Cerebellar nuclear complex (tissue), 1 donor: ENCODE data around the gene KAZN.

Experiments used
- DNase-seq, 2 experiments: peaks; one replicate each; lab custom pipeline; 2025; lab: John Stamatoyannopoulos, UW

The KAZN gene

GRCh38 chr1:14647777-14648176 is 49.3 kb downstream of the KAZN start:
- DNase-seq, result no peak

- DNase-seq, result no peak
Observed at GRCh38 chr1:14648391-14648790, 49.9 kb downstream of the KAZN start.

DNA sequence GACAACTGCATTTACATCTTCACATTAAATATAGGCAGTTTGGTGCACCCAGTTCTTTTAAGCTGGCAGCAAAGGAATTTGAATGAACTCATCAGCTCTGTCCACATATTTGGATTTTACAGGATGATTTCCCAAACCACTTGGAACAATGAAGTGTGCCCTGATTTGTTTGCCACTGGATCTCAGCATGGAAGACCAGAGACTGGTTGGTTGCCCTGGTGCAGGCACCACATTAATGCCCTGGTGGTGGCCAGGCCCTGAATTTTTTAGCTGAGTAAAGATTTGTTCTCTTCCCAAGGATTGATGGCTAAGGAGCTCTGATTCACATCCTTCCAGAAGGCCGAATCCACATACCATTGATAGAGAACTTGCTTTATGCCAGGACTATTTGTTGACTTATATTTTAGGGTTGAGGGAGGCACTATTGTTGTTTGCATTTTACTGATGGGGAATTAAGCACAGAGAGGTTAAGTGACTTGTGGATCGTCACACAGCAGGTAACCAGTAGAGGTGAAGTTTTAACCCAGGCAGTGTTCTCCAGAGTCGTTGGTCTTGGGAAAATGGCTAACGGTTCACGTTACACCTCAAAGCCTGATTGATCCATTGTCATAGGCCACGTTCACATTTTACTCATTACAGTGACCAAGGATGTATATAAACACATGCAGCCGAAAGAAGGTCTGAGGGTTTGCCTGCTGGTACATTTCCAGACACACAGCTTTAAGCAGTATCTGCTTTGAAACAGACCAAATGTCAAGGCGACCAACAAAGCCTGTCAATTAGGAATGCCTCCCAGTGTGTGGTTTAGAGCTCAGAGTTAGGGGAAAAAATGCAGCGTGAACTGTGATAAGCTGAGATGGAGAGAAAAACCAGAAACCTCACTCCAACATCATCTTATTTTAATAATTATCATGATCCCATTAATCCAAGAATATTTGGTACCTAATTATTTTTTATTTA is 50.7 kb downstream of the KAZN start:
- DNase-seq, result no peak

GRCh38 chr1:14649976-14650375 is 51.5 kb downstream of the KAZN start:
- DNase-seq, result no peak

GRCh38 chr1:14650951-14651350 is 52.5 kb downstream of the KAZN start:
- no peak for DNase-seq

GRCh38 chr1:14652840-14653239 is 54.4 kb downstream of the KAZN start:
- DNase-seq, result no peak

DNA sequence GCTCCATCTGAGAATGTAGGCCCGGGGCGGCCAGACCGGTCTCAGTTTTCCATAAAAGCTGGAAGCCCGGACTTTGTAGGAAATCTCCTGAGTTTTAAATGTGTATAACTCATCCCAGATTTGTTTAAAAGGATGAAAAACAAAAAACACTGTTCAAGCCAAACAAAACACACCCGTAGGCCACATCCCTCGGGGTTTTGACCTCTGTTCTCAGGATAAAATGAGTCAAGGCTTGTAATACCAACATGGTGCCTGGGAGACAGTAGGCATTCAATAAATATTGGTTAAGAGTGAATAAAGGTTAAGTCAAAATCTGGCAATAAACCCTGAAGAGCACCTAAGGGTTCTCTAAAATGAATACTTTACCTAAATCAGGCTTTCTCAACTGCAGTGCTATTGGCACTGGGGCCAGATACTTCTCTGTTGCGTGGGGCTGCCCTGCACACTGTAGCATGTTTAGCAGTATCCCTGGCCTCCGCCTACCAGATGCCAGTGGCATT is 55.0 kb downstream of the KAZN start:
- DNase-seq, result no peak

DNA sequence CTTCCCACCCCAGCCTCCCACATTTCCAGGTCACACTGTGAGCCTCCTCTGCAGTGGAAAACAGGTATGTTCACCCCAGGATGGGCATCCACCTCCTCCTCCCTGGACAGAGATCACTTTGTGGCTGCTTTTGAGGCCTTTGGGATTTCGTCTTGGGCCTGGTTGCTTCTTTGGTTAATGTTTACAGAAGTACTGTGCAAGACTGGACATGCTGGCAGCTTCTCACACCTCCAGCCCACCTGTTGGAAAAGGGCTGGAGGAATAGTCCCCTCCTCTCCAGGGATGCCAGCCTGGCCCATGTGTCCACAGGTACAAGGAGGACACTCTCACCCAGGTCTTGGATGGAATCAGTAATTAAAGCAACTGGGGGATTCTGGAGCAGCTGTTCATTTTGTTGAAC is 56.1 kb downstream of the KAZN start:
- no peak for DNase-seq

DNA sequence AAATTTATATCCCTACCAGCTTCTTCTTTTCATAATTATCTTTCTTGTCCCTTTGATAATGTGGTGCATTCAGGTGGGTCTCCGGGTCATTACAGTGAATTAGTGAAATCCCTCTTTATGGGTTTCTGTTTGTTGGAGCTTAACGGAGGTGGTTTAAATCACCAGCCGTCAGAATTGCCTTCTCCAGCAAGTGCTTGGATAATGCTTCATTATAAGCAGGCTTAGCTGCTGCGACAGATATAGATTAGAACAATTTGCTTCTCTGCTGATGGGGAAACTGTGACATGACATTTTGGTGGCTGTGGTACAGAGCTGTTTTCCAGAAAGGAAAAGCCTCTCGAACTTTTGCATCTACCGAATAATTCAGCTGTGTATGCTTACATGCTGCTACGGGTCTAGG is 56.9 kb downstream of the KAZN start:
- no peak for DNase-seq

DNA sequence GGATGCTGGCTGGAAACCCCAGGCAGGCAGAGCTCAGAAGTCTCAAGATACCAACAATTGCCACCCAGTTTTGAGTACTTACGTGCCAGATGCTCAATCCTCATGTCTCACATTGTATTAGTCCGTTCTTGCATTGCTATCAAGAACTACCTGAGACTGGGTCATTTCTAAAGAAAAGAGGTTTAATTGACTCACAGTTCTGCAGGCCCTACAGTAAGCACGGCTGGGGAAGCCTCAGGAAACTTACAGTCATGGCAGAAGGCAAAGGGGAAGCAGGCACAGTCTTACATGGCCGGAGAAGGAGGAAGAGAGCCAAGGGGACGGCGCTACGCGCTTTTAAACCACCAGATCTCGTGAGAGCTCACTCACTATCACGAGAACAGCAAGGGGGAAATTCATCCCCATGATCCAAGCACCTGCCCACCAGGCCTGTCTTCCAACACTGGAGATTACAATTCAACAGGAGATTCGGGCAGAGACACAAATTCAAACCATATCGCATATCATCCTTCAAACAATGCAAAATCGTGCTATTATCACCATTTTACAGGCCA is 58.0 kb downstream of the KAZN start:
- DNase-seq, result no peak

DNA sequence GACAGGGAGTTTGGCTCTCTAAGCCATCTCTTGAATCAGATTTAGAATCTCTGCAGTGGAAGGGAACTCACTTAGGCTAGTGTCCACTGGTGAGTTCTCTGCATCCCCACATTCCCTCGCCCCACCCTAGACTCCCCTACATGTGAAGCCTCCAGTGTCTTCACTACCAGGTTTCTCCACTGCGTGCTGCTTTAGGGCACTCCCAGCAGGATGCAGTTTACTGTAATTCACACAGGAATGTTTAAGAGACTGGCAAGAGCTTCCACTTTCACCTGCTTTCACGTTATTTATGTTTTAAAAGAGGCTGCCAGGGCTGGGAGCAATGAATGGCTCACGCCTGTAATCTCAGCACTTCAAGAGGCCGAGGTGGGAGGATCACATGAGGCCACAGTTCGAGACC is 60.2 kb downstream of the KAZN start:
- no peak for DNase-seq

GRCh38 chr1:14659913-14660312 is 61.4 kb downstream of the KAZN start:
- DNase-seq, result no peak

DNA sequence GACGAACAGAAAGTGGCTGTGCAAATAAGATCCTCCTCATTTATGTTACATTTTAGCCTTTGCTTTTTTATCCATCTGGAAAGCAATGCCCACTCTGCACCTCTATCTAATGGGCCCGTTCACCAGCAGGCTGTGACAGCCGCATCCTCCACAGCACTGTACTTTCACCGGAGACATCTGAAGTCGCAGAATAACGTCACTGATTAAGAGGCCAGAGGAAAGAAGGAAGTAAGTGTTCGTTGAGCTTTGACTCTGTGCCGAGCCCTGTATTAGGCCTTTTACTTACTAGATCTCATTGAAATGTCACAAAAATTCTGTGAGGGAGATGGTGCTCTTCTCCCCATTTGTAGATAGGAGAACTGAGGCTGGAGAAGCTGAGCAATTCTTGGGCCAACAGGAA is 62.3 kb downstream of the KAZN start:
- DNase-seq, result no peak

DNA sequence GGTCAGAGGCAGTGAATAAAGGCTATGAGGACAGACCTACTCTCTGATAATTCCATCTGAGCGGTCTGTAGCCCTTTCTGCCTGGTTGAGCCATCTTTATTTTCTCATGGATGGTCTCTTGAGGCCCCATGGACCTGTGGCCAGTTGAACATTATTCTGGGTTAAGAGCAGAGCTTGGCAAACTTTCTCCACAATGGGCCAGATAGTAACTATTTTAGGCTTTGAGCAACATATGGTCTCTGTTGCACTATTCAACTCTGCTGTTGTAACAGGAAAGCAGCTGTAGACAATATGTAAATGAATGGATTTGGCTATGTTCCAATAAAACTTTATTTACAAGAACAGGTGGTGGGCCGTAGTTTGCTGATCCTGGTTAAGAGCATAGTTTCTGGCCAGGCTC is 62.7 kb downstream of the KAZN start:
- DNase-seq, result no peak

DNA sequence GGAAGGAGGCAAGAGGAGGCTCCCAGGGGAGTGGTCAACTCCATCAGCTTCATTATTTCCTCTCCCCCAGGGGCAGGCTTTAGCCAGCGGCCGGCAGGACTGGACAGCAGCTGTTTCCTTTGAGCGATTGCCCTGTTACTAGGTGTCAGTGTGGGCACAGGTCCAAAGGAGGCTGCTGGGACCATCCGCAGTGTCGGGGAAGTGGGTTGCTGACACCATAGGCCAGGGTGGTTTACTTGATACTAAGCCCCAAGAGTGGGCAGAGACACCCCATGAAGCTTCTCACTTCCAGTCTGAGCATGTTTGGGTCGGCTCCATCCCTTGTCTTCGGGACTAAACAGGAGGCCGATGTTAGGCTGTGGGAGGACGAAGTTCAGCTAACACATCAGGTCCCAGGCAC is 63.6 kb downstream of the KAZN start:
- no peak for DNase-seq

- DNase-seq, result no peak
Observed at GRCh38 chr1:14663773-14664172, 65.3 kb downstream of the KAZN start.

GRCh38 chr1:14666373-14666772 is 67.9 kb downstream of the KAZN start:
- no peak for DNase-seq

GRCh38 chr1:14666962-14667650 is 68.6 kb downstream of the KAZN start:
- DNase-seq, result no peak

- no peak for DNase-seq
Observed at GRCh38 chr1:14667651-14667984, 69.1 kb downstream of the KAZN start.

- no peak for DNase-seq
Observed at GRCh38 chr1:14668538-14668937, 70.1 kb downstream of the KAZN start.

DNA sequence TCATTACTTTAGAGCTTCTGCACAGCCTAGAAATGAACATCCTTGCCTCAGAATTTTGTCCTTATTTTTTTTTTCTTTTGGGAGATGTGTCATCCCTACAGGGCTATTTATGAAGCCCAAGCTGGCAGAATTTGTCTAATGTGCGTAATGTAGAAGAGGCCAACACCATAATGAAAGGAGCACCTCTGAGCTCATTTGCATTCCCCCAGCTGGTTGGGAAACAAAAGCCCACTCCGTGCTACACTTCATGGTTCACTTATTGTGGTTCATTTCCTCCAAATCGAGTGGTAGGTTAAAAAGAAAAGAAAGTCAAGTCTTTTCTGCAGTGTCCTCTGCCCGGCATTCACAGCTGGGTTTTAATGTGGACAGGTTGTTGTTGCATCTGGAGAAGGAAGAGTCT is 73.5 kb downstream of the KAZN start:
- DNase-seq, result no peak

GRCh38 chr1:14674030-14674429 is 75.5 kb downstream of the KAZN start:
- no peak for DNase-seq

DNA sequence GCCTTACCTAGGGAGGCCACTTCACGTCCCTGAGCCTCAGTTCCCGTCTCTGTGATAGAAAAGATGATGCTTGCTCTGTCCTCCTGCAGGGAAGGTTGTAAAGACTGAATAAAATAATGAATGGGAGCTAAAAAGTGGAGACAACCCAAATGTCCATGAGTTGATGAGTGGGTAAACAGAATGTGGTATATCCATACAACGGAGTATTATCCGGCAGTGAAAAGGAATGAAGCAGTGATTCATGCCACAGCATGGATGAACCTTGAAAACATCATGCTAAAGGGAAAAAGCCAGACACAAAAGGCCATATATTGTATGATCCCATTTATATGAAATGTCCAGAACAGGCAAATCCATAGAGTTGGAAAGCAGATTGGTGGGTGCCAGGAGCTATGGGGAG is 77.9 kb downstream of the KAZN start:
- no peak for DNase-seq
